Skeletal muscle tissue (tissue), 4 donors: ENCODE data around the gene ADIG. TPM values are rescaled to one million over a fixed set of nuclear protein-coding genes. Genes with fewer than 3 reads are reported as not detected.

Experiments
- H3K27ac ChIP-seq: one replicate; pipeline ENCODE4 v1.7.0; 2013; ENCODE audit warnings: mild to moderate bottlenecking, low read depth, low read length, inconsistent platforms
- H3K27me3 ChIP-seq, 3 donors: one replicate each; pipeline ENCODE4 v1.7.0; 2013; ENCODE audit warnings: low read length in 3 of 3; ENCODE audit not compliant: control insufficient read depth in 3 of 3, insufficient read depth in 3 of 3
- H3K36me3 ChIP-seq, 3 donors: one replicate each; pipeline ENCODE4 v1.7.0; 2013; ENCODE audit warnings: low read length in 3 of 3; ENCODE audit not compliant: control insufficient read depth in 3 of 3, insufficient read depth in 3 of 3
- H3K4me1 ChIP-seq, 3 donors: one replicate each; pipeline ENCODE4 v1.7.0; 2013; ENCODE audit warnings: low read length in 3 of 3, mild to moderate bottlenecking in 3 of 3; ENCODE audit not compliant: control insufficient read depth in 3 of 3, insufficient read depth in 3 of 3
- H3K4me3 ChIP-seq, 3 donors: one replicate each; pipeline ENCODE4 v1.7.0; 2013; ENCODE audit warnings: low read length in 3 of 3
- H3K9ac ChIP-seq, 3 donors: one replicate each; pipeline ENCODE4 v1.7.0; 2013; ENCODE audit warnings: low read length in 3 of 3, mild to moderate bottlenecking in 3 of 3, moderate library complexity in 2 of 3, low read depth in 1 of 3
- H3K9me3 ChIP-seq, 3 donors: one replicate each; pipeline ENCODE4 v1.7.0; 2013; ENCODE audit warnings: low read length in 3 of 3; ENCODE audit not compliant: control insufficient read depth in 3 of 3
- total RNA-seq: library from RNA; depleted of rRNA; stranded (reverse); fragments of >200 nt; gene quantifications from one replicate; pipeline ENCODE4 v1.2.3, GENCODE V29; 2014
- donor health status: Osteomylitis.

The ADIG gene
- total RNA-seq, 1 donor from 2014 or later = not detected

DNA sequence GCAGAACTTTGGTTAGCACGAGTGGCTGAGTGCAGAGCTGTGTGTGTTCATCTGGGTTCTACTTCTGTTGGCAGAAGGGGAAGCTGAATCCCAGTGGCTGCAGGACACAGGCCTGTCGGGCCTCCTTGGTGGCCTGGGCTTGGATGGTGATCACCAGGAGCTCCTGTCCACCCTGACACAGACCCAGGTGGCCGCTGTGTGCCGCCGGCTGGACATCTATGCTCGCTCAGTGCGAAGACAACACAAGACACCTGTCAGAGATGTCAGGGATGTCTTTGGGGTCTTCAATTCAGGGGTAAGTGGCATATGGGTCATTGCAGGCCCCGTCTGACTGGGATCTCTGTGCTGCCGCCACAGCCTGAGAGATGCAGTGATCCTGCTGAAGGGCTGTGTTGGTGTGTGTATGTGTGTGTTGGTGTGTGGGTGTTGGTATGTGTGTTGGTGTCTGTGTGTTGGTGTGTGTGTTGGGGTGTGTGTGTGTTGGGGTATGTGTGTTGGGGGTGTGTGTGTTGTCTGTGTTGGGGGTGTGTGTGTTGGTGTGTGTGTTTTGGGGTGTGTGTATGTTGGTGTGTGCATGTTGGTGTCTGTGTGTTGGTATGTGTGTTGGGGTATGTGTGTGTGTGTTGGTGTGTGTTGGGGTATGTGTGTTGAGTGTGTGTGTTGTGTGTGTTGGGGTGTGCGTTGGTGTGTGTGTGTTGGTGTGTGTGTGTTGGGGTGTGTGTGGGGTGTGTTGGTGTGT is 46.1 kb downstream of the ADIG start:
- peaks cover 0 to 3% (median 3%) of the 10 kb centered on the region in 3 donors for H3K27me3 ChIP-seq
- H3K9ac ChIP-seq = no peak overlapping the region

DNA sequence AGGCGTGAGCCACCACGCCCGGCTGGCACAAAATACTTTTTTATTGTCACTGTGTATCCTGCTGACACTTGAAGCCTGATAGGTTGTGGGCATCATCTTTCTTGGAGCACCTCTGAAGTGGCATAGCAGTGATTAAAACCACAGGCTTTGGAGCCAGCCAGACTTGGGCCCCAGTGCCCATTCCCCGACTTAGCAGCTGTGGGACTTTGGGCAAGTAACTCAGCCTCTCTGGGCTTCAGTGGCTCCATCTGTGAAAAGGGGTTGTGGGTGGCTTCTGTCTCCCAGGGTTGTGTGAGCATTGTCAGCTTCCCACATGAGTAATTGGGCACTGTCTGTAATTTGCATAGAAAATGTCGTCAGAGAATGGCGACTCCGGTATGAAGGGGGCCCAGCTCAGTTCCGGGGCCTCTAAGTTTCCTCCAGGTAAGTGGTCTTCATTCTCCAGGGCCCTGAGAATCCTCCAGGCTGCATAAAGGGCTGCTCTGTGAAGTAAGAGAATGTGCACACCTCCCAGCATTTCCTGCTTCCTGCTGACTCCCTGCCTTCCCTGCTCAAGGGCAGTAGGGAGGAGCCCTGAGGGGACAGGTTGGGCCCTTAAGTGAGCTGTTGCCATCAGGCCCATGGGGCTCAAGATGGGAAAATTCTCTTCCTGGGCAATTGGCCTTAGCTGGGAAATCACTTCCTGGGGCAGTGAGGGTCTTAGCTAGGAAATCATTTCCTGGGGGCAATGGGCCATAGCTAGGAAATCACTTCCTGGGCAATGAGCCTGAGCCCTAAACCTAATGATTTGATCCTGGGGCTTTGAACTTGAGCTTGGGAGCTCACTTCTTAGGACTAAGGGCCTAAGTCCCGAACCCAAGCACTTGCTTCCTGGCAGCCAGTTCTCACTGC is 47.8 kb downstream of the ADIG start:
- H3K9me3 ChIP-seq = peaks cover 0 to 5% (median 0%) of the 10 kb centered on the region in 3 donors
- no peaks in the 10 kb centered on the region for H3K4me1 ChIP-seq
- no peak overlapping the region for H3K4me3 ChIP-seq
- peaks cover 0 to 4% (median 1%) of the 10 kb centered on the region in 3 donors for H3K27me3 ChIP-seq
- H3K36me3 ChIP-seq = no peaks in the 10 kb centered on the region
- H3K27ac ChIP-seq = no peak overlapping the region
- no peak overlapping the region for H3K9ac ChIP-seq

More for the DNA sequence above, 46.1 kb downstream of the ADIG start:
- H3K4me1 ChIP-seq = no peaks in the 10 kb centered on the region
- H3K4me3 ChIP-seq = no peak overlapping the region
- peaks cover 0 to 5% (median 0%) of the 10 kb centered on the region in 3 donors for H3K9me3 ChIP-seq
- H3K36me3 ChIP-seq = no peaks in the 10 kb centered on the region
- H3K27ac ChIP-seq = no peak overlapping the region

DNA sequence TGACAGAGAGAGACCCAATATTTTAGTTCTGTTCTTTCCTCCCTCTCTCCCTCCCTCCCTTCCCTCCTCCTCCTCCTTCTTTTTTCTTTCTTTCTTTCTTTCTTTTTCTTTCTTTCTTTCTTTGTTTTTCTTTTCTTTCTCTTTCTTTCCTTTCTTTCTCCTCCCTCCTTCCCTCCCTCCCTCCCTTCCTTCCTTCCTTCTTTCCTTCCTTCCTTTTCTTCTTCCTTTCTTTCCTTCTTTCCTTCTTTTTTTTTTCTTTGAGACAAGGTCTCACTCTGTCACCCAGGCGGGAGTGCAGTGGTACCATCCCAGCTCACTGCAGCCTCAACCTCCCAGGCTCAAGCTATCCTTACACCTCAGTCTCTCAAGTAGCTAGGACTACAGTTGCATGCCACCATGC is 49.0 kb downstream of the ADIG start:
- Histone ChIP-seq H3K27me3 (peaks cover 6 to 11% (median 10%) of the 10 kb centered on the region in 3 donors), H3K9me3 (no peaks in the 10 kb centered on the region), H3K36me3 (no peaks in the 10 kb centered on the region), H3K9ac (no peak overlapping the region), H3K4me3 (no peak overlapping the region), H3K27ac (no peak overlapping the region), H3K4me1 (no peaks in the 10 kb centered on the region)

DNA sequence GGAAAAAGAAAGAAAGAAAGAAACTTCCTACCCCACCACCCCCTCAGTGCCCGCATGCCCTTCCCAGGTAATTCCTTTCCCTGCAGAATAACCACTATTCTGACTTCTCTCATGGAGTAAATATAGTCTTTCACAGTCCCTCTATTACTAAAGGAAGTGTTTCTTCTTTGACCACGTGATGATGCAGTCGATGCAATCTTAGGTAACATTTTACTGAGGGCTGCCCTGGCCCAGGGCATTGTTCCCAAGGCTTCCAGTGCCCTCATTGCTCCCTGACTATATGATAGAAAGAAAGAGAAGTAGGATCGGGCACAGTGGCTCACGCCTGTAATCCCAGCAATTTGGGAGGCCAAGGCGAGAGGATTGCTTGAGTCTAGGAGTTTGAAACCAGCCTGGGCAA is 49.7 kb downstream of the ADIG start:
- Histone ChIP-seq H3K27me3 (peaks cover 6 to 11% (median 10%) of the 10 kb centered on the region in 3 donors), H3K27ac (no peak overlapping the region), H3K4me1 (no peaks in the 10 kb centered on the region), H3K9ac (no peak overlapping the region), H3K4me3 (no peak overlapping the region), H3K36me3 (no peaks in the 10 kb centered on the region), H3K9me3 (no peaks in the 10 kb centered on the region)

DNA sequence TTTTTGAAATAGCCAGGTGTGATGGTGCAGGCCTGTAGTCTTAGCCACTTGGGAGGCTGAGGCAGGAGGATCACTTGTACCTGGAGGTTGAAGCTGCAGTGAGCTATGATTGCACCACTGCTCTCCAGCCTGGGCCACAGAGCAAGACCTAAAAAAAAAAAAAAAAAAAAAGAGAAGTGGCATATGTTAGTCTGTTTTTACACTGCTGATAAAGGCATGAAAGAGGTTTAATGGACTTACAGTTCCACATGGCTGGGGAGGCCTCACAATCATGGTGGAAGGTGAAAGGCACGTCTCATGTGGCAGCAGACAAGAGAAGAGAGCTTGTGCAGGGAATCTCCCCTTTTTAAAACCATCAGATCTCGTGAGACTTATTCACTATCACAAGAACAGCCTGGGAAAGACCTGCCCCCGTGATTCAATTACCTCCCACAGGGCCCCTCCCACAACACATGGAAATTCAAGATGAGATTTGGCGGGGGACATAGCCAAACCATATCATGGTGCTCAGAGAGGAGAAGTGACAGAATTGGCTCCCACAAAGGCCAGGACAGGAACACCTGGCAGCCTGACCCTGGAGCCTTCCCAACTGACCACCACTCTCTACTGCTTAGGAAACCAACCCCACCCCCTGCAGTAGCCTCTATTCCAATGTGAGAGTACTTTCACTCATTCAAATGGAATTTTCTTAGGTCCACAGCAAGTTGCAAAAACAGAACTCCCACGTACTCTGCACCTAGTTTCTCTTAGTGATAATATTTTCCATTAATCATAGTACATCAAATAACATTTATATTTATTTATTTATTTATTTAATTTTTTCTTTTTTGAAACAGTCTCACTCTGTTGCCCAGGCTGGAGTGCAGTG is 50.4 kb downstream of the ADIG start:
- H3K4me1 ChIP-seq = no peaks in the 10 kb centered on the region
- H3K9me3 ChIP-seq = no peaks in the 10 kb centered on the region
- no peak overlapping the region for H3K4me3 ChIP-seq
- no peak overlapping the region for H3K9ac ChIP-seq
- H3K27me3 ChIP-seq = peaks cover 6 to 11% (median 10%) of the 10 kb centered on the region in 3 donors
- no peak overlapping the region for H3K27ac ChIP-seq
- H3K36me3 ChIP-seq = no peaks in the 10 kb centered on the region

DNA sequence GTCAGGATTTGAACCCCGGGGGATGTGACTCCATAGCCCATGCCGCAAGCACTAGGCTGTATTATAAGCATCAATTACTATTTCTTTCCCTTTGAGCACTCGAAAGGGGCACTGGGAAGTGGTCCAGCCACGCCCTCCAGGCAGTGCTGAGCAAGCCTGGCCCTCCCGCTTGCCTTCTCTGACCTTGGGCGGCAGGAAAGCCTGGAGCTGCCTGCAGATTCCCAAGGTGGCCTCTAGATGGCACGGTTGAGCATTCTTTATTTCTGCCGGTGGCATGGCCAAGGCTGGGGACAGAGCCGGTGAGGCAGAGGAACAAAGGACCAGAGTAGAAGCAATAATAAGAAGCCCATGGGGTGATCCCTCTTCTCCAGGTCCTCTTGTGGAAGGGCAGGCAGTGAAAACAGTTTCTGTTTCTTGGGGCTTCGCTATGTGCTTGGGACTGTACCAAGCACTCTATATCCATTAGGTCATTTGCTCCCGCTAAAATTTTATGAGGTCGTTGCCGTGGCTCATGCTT is 52.6 kb downstream of the ADIG start:
- no peaks in the 10 kb centered on the region for H3K4me1 ChIP-seq
- H3K27me3 ChIP-seq = peaks cover 6 to 11% (median 10%) of the 10 kb centered on the region in 3 donors
- no peak overlapping the region for H3K27ac ChIP-seq
- no peak overlapping the region for H3K9ac ChIP-seq
- H3K4me3 ChIP-seq = no peak overlapping the region
- H3K36me3 ChIP-seq = no peaks in the 10 kb centered on the region
- H3K9me3 ChIP-seq = no peaks in the 10 kb centered on the region

DNA sequence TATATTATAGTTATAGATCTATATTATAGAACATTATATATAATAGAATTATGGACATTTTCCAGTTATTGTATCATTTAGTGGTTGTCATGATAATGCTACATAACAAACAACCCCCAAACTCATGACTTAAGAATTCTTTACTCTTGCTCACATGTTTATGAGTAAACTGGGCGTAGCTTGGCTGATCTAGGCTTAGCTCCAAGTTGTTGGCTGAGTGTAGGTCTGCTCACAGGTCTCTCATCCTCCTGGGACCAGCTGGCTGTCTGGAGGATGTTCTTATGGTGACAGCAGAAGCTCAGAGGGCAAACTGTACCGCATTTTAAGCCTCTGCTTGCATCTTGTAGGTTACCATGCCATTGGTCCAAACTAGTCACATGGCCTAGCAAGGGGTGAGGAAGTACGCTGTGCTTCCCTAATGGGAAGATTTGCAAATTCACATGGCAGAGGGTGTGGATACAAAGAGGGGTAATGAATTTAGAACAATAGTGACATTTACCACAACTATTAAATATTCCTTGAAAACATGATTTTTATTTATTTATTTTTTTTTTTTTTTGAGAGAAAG is 54.8 kb downstream of the ADIG start:
- H3K27ac ChIP-seq = no peak overlapping the region
- peaks cover 14 to 17% (median 15%) of the 10 kb centered on the region in 3 donors for H3K27me3 ChIP-seq
- no peaks in the 10 kb centered on the region for H3K36me3 ChIP-seq
- H3K9me3 ChIP-seq = no peaks in the 10 kb centered on the region
- H3K4me1 ChIP-seq = no peaks in the 10 kb centered on the region
- H3K9ac ChIP-seq = no peak overlapping the region
- H3K4me3 ChIP-seq = no peak overlapping the region
